Thyroid gland (tissue), 4 donors: ENCODE results near the gene IREB2.

Source experiments
- POLR2A ChIP-seq, 2 donors: fragments of 450-650 bp; IDR thresholded peaks; one replicate each; pipeline ENCODE4 v1.6.1; 2017; ENCODE audit warnings: antibody characterized with exemption in 2 of 2, mild to moderate bottlenecking in 2 of 2, moderate library complexity in 1 of 2
- TF ChIP-seq, protein P1 (sequence below), 6 experiments: fragments of 200-600 bp in 3 of 6; fragments of 450-650 bp in 3 of 6; sonication (generic) in 3 of 6; IDR thresholded peaks; one replicate each; pipeline ENCODE4 v1.5.1; 2016 to 2019; ENCODE audit warnings: antibody characterized with exemption in 6 of 6, mild to moderate bottlenecking in 2 of 6, inconsistent platforms in 1 of 6, moderate library complexity in 1 of 6

DNA sequence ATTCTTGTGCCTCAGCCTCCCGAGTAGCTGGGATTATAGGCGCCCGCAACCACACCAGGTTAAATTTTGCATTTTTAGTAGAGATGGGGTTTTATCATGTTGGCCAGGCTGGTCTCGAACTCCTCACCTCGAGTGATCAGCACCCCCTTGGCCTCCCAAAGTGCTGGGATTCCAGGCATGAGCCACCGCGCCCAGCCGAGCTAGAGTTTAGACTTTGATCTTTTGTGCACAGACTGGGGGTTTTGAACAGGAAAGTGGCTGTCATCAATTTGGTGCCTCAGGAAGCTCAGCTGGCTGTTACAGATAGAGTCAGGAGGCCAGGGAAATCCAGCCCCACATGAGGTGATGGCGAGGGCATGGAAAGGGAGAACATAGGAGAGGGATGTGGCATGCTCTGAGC is 19.3 kb upstream of the IREB2 start:
- TF ChIP-seq, protein P1, sequence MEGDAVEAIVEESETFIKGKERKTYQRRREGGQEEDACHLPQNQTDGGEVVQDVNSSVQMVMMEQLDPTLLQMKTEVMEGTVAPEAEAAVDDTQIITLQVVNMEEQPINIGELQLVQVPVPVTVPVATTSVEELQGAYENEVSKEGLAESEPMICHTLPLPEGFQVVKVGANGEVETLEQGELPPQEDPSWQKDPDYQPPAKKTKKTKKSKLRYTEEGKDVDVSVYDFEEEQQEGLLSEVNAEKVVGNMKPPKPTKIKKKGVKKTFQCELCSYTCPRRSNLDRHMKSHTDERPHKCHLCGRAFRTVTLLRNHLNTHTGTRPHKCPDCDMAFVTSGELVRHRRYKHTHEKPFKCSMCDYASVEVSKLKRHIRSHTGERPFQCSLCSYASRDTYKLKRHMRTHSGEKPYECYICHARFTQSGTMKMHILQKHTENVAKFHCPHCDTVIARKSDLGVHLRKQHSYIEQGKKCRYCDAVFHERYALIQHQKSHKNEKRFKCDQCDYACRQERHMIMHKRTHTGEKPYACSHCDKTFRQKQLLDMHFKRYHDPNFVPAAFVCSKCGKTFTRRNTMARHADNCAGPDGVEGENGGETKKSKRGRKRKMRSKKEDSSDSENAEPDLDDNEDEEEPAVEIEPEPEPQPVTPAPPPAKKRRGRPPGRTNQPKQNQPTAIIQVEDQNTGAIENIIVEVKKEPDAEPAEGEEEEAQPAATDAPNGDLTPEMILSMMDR (IDR thresholded peaks at IDR 0.05) = no peak
- no peak for TF ChIP-seq POLR2A (IDR thresholded peaks at IDR 0.05)
